Kidney (tissue), 14 donors: ENCODE data around the gene GSAP. TPM values are rescaled to one million over a fixed set of nuclear protein-coding genes. Genes with fewer than 3 reads are reported as not detected.

Source experiments
- DNase-seq, 5 donors: peaks; one replicate each; pipeline ENCODE4 v3.0.0-alpha.2; 2013 to 2020
- FAIRE-seq: peaks from 2 replicates; lab custom pipeline; 2012; peaks lifted over from hg19 to GRCh38; lab: Jason Lieb, UNC
- H3K27ac ChIP-seq, 2 donors: one replicate each; pipeline ENCODE4 v1.7.0; 2013; ENCODE audit warnings: low read depth in 2 of 2, low read length in 2 of 2, inconsistent platforms in 1 of 2
- H3K27me3 ChIP-seq: one replicate; pipeline ENCODE4 v1.7.1; 2013; ENCODE audit warnings: low read length, inconsistent platforms; ENCODE audit not compliant: control insufficient read depth, insufficient read depth
- H3K36me3 ChIP-seq, 3 donors: one replicate each; pipeline versions ENCODE4 v1.7.0 to v1.7.1; 2013; ENCODE audit warnings: low read length in 3 of 3, control low read depth in 1 of 3, inconsistent platforms in 1 of 3; ENCODE audit not compliant: insufficient read depth in 3 of 3, control insufficient read depth in 2 of 3
- H3K4me1 ChIP-seq, 3 donors: one replicate each; pipeline versions ENCODE4 v1.7.0 to v1.7.1; 2013; ENCODE audit warnings: low read length in 3 of 3, inconsistent platforms in 1 of 3, low read depth in 1 of 3; ENCODE audit not compliant: control insufficient read depth in 2 of 3, insufficient read depth in 2 of 3
- H3K4me3 ChIP-seq, 3 donors: one replicate each; pipeline versions ENCODE4 v1.7.0 to v1.8.1; 2013; ENCODE audit warnings: low read length in 3 of 3, control low read depth in 1 of 3, inconsistent platforms in 1 of 3
- H3K9ac ChIP-seq, 3 donors: one replicate each; pipeline versions ENCODE4 v1.7.0 to v1.7.1; 2013; ENCODE audit warnings: low read length in 3 of 3, control low read depth in 1 of 3, inconsistent platforms in 1 of 3
- H3K9me3 ChIP-seq, 3 donors: one replicate each; pipeline versions ENCODE4 v1.7.0 to v1.7.1; 2013; ENCODE audit warnings: low read length in 3 of 3, control low read depth in 1 of 3, inconsistent platforms in 1 of 3; ENCODE audit not compliant: control insufficient read depth in 2 of 3, insufficient read depth in 1 of 3
- CTCF ChIP-seq: IDR thresholded peaks from 3 replicates; pipeline ENCODE4 v1.5.1; 2012; ENCODE audit warnings: mild to moderate bottlenecking, moderate library complexity, borderline replicate concordance; ENCODE audit not compliant: insufficient read depth; ENCODE audit errors: extremely low read depth
- intact Hi-C: fragments of 100-400 bp; cut with DNase I; formaldehyde crosslinking; loops from one replicate; pipeline ENCODE4 v1.11.1; 2022
- polyA plus RNA-seq: library from polyadenylated mRNA; stranded (reverse); fragments of 350-450 nt; fragmentation: Illumina TruSeq; extraction: RNeasy Lipid Tissue Mini Kit (QIAGEN cat#74804); gene quantifications from one replicate; pipeline ENCODE4 v1.2.3, GENCODE V29; 2014; ENCODE audit warnings: low read depth, low replicate concordance; ENCODE audit not compliant: insufficient read depth
- total RNA-seq: library from RNA; stranded (reverse); fragmentation: NEBNext Ultra II Directional; extraction: Animal tissue kit (Norgen Biotek cat#: 25700); gene quantifications from one replicate; pipeline ENCODE4 v1.2.1, GENCODE V29; 2021
- donor health status: control.
- donor health status: control.
- donor health status: control.
- donor health status: control.
- donor health status: control.
- donor health status: DM: yes; HTN: yes; CAD: no.
- donor health status: Normal renal cell carcinoma (clear cell type).

Gene GSAP
- total and polyA plus RNA-seq, 2 donors from 2014 or later = 11.7 to 29.4 TPM

DNA sequence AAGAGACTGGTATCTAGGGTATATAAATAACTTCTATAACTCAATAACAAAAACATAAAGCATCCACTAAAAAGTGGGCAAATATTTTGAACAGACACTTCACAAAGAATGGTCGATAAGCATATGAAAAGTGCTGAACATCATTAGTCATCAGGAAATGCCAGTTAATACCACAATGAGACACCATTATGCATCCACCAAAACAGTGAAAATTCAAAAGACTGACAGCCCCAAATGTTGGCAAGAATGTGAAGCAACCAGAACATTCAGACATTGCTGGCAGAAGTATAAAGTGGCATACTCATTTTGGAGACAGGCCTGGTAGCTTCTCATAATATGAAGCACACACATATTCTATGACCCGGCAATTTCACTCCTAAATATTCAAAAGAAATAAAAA, 26.5 kb upstream of the GSAP start:
- H3K27me3 ChIP-seq = no peaks in the 10 kb centered on the region
- no peak for DNase-seq
- no peak overlapping the region for H3K9ac ChIP-seq
- intact Hi-C loops = no loop called here
- no peaks in the 10 kb centered on the region for H3K36me3 ChIP-seq
- FAIRE-seq = no peak
- no peaks in the 10 kb centered on the region for H3K9me3 ChIP-seq
- H3K27ac ChIP-seq = no peak overlapping the region
- no peaks in the 10 kb centered on the region for H3K4me1 ChIP-seq
- TF ChIP-seq CTCF = no peak
- no peak overlapping the region for H3K4me3 ChIP-seq

DNA sequence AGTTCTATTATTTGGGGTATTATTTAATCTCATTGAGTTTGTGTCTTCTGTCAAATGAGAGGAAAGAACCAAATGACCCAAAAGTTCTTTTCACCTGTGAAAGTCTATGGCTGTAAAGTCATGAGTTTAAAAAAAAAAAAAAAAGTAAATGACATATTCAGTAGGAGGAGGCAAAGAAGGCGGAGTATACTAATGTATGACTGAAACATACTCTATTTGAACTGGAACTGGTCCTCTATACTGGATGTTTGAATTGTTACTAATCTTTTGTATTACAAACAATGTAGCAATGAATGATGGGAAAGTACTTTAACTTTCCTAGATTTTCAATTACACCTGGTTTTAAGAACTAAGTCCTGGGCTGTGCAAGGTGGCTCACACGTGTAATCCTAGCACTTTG, 24.9 kb upstream of the GSAP start:
- no peaks in the 10 kb centered on the region for H3K27me3 ChIP-seq
- H3K36me3 ChIP-seq = no peaks in the 10 kb centered on the region
- TF ChIP-seq CTCF = no peak
- intact Hi-C loops = no loop called here
- FAIRE-seq (no peak), DNase-seq (no peak)
- H3K9me3 ChIP-seq = no peaks in the 10 kb centered on the region
- no peak overlapping the region for H3K27ac ChIP-seq
- no peak overlapping the region for H3K4me3 ChIP-seq
- no peak overlapping the region for H3K9ac ChIP-seq
- H3K4me1 ChIP-seq = no peaks in the 10 kb centered on the region

GRCh38 chr7:77439572-77439971, 23.4 kb upstream of the GSAP start:
- Histone ChIP-seq H3K27me3 (no peaks in the 10 kb centered on the region), H3K4me3 (no peak overlapping the region), H3K27ac (no peak overlapping the region), H3K36me3 (no peaks in the 10 kb centered on the region), H3K9ac (no peak overlapping the region), H3K9me3 (no peaks in the 10 kb centered on the region), H3K4me1 (no peaks in the 10 kb centered on the region)
- intact Hi-C loops = no loop called here
- DNase-seq (no peak), FAIRE-seq (no peak)
- peak; percentile 34 for TF ChIP-seq CTCF

DNA sequence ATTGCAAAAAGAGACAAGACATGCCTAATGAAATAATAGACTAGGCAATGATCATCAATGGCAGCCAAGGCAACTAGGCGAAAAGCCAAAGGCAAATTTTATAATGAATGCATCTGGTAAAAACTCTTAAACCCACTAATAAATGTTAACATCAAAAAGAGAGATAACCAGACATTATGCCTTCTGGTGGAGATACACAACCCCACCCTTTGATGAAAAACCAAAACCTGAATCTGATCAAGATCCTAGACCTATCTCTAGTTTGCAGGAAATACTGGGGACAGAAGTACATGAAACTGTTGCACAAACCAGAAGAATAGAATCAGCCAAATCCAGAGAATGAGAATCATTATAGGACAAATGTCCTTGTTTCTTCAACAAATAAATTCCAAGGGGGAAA, 22.0 kb upstream of the GSAP start:
- no peak for FAIRE-seq
- Histone ChIP-seq H3K4me3 (no peak overlapping the region), H3K36me3 (no peaks in the 10 kb centered on the region), H3K9me3 (no peaks in the 10 kb centered on the region), H3K27ac (no peak overlapping the region), H3K4me1 (no peaks in the 10 kb centered on the region), H3K9ac (no peak overlapping the region), H3K27me3 (no peaks in the 10 kb centered on the region)
- DNase-seq = no peak
- intact Hi-C loops = no loop called here
- TF ChIP-seq CTCF = no peak
